A673 (cell line): ENCODE data around the gene MXD1. TPM values are rescaled to one million over a fixed set of nuclear protein-coding genes. Genes with fewer than 3 reads are reported as not detected.

Experiments used
- BruUV-seq: library from RNA; stranded (reverse); fragments of 400-500 nt; replicated peaks from 2 replicates; lab custom pipeline; 2021; lab: Mats Ljungman, UMichigan
- CTCF ChIA-PET: fragments of 300-600 bp; sonication (Branson Sonifier 250); formaldehyde crosslinking; loops from one replicate; lab custom pipeline; 2022; ENCODE audit warnings: antibody characterized with exemption; lab: Charles Lee
- POLR2A ChIA-PET: fragments of 300-600 bp; sonication (Branson Sonifier 250); formaldehyde crosslinking; loops from one replicate; lab custom pipeline; 2022; ENCODE audit warnings: antibody characterized with exemption; ENCODE audit not compliant: low non-redundant PET; lab: Charles Lee
- DNase-seq: peaks from one replicate; pipeline ENCODE4 v3.0.0-alpha.2; 2015; ENCODE audit warnings: low spot score
- H3K27ac ChIP-seq: fragments of 200-600 bp; sonication (generic); 2 replicates; pipeline ENCODE4 v1.5.1; 2016; ENCODE audit warnings: mixed run types, low read depth, mild to moderate bottlenecking, mixed read lengths, antibody characterized with exemption, low read length; ENCODE audit not compliant: poor library complexity, severe bottlenecking
- H3K27me3 ChIP-seq: fragments of 200-600 bp; sonication (generic); replicated peaks from 2 replicates; pipeline ENCODE4 v1.6.1; 2017; ENCODE audit warnings: mixed run types, low read depth, mild to moderate bottlenecking, mixed read lengths, antibody characterized with exemption, low read length; ENCODE audit not compliant: insufficient read depth, poor library complexity
- H3K36me3 ChIP-seq: fragments of 200-600 bp; sonication (generic); 2 replicates; pipeline ENCODE4 v1.6.1; 2016; ENCODE audit warnings: mixed run types, mild to moderate bottlenecking, mixed read lengths, antibody characterized with exemption, low read length; ENCODE audit not compliant: insufficient read depth, poor library complexity, severe bottlenecking
- H3K4me1 ChIP-seq: fragments of 200-600 bp; sonication (generic); 2 replicates; pipeline ENCODE4 v1.6.1; 2017; ENCODE audit warnings: mixed run types, mild to moderate bottlenecking, mixed read lengths, antibody characterized with exemption, low read length; ENCODE audit not compliant: insufficient read depth, poor library complexity, severe bottlenecking
- H3K4me3 ChIP-seq: fragments of 200-600 bp; sonication (generic); 2 replicates; pipeline ENCODE4 v1.5.1; 2016; ENCODE audit warnings: low read depth, mixed run types, mild to moderate bottlenecking, mixed read lengths, low read length; ENCODE audit not compliant: poor library complexity, severe bottlenecking
- H3K9me3 ChIP-seq: fragments of 200-600 bp; sonication (generic); 2 replicates; pipeline ENCODE4 v1.6.1; 2016; ENCODE audit warnings: mixed run types, low read depth, mild to moderate bottlenecking, mixed read lengths, antibody characterized with exemption, low read length; ENCODE audit not compliant: poor library complexity, severe bottlenecking
- CTCF ChIP-seq: fragments of 300-800, 200-600 bp; sonication (generic); conservative IDR thresholded peaks from 2 replicates; pipeline ENCODE4 v1.5.1; 2017; ENCODE audit warnings: low read depth, mild to moderate bottlenecking, antibody characterized with exemption, low read length, moderate library complexity, mixed read lengths
- EZH2 ChIP-seq: fragments of 200-600 bp; sonication (generic); IDR thresholded peaks from 2 replicates; pipeline ENCODE4 v1.6.1; 2017; ENCODE audit warnings: borderline replicate concordance, low read depth, mild to moderate bottlenecking, mixed read lengths, antibody characterized with exemption, low read length; ENCODE audit not compliant: poor library complexity, severe bottlenecking
- intact Hi-C: fragments of 100-400 bp; cut with micrococcal nuclease; formaldehyde crosslinking; loops from one replicate; pipeline ENCODE4 v1.10.0; 2022; ENCODE audit not compliant: unreplicated experiment
- total RNA-seq: library from RNA; stranded (reverse); gene quantifications from 2 replicates; pipeline ENCODE4 v1.2.3, GENCODE V29; 2021

Gene MXD1
- total RNA-seq, 1 experiment from 2014 or later, result 3.7 TPM

- intact Hi-C loops, result loop anchor here (1.0 to 5.0 kb wide), 4 partner anchors 156 to 333 kb away; partner anchors contain the start of genes C2orf42 and TIA1
- POLR2A ChIA-PET, result interaction anchor here (0.6 to 1.5 kb wide), 5 partner anchors 19 to 379 kb away, joined by 3 to 8 read pairs (median 4); partner anchors contain the start of gene SNRPG
- TSS peak; percentile 81 for BruUV-seq
Measured at GRCh38 chr2:69914164-69914949, 552 bp upstream of the MXD1 start.

GRCh38 chr2:69916106-69916505 lies 1.2 kb downstream of the MXD1 start:
- DNase-seq, result no peak
- TF ChIP-seq CTCF (no peak), EZH2 (no peak)
- ChIA-PET CTCF (no interaction called here), POLR2A (no interaction called here)
- intact Hi-C loops, result no loop called here
- BruUV-seq, result TSS peak; percentile 37
- no peaks in the 10 kb centered on the region for H3K9me3 ChIP-seq
- H3K4me1 ChIP-seq, result no peaks in the 10 kb centered on the region
- no peak overlapping the region for H3K27ac ChIP-seq
- no peaks in the 10 kb centered on the region for H3K36me3 ChIP-seq
- H3K4me3 ChIP-seq, result peak overlapping the region; percentile 73
- H3K27me3 ChIP-seq, result no peaks in the 10 kb centered on the region

More at GRCh38 chr2:69914164-69914949, 552 bp upstream of the MXD1 start:
- Histone ChIP-seq H3K27ac (peak overlapping the region; percentile 89), H3K9me3 (no peaks in the 10 kb centered on the region), H3K36me3 (no peaks in the 10 kb centered on the region), H3K27me3 (no peaks in the 10 kb centered on the region), H3K4me1 (no peaks in the 10 kb centered on the region), H3K4me3 (peak overlapping the region; percentile 73)
- peak; percentile 100 for DNase-seq
- CTCF ChIA-PET, result interaction anchor here (1.0 to 1.6 kb wide), 4 partner anchors 148 to 387 kb away, joined by 4 to 5 read pairs (median 5); partner anchors contain the start of gene FAM136A
- no peak for TF ChIP-seq EZH2
- 0 out of 2 replicates have a peak, but pooled peaks have one; percentile 20 for TF ChIP-seq CTCF

- POLR2A ChIA-PET, result no interaction called here
- no peaks in the 10 kb centered on the region for H3K36me3 ChIP-seq
- BruUV-seq, result no TSS peak
- H3K4me3 ChIP-seq, result no peak overlapping the region
- H3K27ac ChIP-seq, result no peak overlapping the region
- intact Hi-C loops, result no loop called here
- no peak for TF ChIP-seq EZH2
- no peak for TF ChIP-seq CTCF
- DNase-seq, result no peak
- no peaks in the 10 kb centered on the region for H3K4me1 ChIP-seq
- no peaks in the 10 kb centered on the region for H3K27me3 ChIP-seq
- no peaks in the 10 kb centered on the region for H3K9me3 ChIP-seq
- CTCF ChIA-PET, result no interaction called here
Measured at GRCh38 chr2:69917852-69918251, 2.9 kb downstream of the MXD1 start.
